Measurements from ENCODE around the gene AQP10.
"Not testable (repeated sequence)": the region's sequence is repeated elsewhere in the genome, so short reads cannot be mapped to it uniquely, and the experiment has no call there.

AQP10 gene

DNA sequence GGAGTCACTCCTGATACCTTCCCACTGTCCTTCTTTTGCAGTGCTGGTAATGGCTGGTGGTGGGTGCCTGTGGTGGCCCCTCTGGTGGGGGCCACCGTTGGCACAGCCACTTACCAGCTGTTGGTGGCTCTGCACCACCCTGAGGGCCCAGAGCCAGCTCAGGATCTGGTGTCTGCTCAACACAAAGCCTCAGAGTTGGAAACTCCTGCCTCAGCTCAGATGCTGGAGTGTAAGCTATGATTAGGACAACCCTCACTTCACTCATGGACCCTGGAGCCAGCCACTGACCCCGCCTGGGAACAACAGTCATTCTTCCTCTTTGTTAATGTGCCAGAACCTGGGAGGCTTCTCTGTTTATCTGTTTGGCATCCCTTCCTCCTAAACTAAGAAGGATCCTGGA is 3.3 kb downstream of the AQP10 start:
- DNase-seq (ENCODE audit: low spot score): no peak

DNA sequence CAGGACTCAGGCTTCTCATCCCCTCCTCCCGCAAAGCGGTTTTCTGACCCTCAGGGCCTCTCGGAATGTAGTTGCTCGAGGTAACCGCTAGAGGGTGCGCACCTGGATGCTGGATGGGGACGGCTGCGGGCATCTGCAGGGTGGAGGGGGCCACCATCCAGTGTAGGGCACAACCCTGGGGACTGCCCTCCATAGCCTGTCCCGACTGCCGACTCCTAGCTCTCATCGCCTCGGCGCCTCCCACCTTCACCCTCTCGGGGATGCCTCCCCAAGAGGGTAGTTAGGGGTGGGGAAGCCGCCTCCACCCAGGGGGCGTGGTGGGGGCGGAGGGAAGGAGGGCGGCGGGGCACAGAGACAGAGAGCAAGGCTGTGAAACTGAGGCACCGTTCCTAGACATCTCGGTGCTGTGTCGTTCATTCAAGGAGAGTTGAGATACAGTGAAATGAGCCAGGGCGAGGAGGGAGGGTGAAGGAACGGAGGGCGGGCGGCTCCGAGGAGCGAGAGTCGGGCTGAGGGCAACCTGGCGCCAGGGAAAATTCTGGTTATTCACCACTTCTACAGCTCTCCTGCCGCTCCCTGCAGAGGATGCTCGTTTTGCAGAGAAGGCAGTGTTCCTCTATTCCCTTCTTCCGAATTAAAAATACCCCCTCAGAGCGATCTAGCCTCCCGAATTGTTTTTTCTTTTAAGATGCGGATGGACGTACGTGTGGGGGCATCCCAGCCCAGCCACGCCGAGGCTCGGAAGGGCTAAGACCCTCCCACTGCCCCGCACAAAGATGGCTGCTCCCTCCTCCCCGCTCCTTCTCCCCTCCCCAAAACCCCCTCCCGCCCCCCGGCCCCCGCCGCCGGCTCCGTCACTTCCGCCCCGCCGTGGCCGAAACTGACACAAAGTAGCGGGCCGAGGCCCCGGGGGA is 4.0 kb downstream of the AQP10 start, which contains the start of gene ATP8B2:
Gene ATP8B2, plus strand, starts transcription at position 857 of the 914 bp plus-strand sequence. CDS start 2,617 bp downstream, outside the sequence.
- DNase-seq (ENCODE audit: low spot score): peak; percentile 51

DNA sequence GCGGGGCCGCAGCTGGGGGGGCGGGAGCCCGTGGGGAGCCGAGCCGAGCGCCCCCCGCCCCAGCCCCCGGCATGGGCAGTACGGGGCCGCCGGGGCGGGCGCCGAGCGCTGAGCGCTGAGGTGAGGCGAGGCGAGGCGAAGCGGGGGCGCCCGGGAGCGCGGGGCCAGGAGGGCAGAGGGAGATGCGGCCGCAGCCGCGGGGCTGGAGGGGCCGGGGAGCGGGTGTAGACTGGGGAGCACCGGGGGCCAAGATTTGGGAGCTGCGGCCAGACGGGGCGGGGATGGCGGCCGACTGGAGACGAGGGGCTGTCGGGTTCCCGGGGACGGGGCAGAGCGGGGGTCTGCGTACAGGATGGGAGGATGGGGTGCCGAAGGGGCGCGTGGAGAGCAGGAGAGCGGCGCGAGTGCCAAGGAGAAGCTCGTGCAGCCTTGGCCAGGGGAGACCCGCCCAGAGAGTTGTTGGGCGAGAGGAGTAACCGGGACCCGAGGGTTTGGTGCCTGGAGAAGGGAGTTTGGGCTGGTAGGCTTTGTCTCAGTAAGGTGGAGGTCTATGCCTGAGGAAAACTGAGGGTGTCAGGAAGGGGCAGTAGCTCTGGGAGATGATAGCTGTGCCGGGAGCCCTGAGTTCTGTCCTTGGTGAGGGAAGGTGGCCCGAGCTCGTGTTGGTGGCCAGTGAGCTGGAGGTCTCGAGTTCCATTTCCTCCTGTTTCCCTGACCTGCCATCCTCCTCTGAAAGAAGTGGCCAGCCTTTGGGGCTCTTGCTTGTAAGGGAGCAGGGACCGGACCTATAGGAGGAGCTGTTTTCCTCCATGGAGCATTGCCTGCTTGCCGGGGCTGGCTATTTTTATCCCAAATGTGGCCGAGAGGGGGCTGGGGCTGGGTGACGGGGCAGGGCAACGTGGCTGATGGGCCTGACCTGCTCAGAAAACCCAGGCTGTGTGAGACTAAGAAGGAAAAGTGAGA is 5.0 kb downstream of the AQP10 start:
- peak; percentile 71 for DNase-seq (ENCODE audit: low spot score)

DNA sequence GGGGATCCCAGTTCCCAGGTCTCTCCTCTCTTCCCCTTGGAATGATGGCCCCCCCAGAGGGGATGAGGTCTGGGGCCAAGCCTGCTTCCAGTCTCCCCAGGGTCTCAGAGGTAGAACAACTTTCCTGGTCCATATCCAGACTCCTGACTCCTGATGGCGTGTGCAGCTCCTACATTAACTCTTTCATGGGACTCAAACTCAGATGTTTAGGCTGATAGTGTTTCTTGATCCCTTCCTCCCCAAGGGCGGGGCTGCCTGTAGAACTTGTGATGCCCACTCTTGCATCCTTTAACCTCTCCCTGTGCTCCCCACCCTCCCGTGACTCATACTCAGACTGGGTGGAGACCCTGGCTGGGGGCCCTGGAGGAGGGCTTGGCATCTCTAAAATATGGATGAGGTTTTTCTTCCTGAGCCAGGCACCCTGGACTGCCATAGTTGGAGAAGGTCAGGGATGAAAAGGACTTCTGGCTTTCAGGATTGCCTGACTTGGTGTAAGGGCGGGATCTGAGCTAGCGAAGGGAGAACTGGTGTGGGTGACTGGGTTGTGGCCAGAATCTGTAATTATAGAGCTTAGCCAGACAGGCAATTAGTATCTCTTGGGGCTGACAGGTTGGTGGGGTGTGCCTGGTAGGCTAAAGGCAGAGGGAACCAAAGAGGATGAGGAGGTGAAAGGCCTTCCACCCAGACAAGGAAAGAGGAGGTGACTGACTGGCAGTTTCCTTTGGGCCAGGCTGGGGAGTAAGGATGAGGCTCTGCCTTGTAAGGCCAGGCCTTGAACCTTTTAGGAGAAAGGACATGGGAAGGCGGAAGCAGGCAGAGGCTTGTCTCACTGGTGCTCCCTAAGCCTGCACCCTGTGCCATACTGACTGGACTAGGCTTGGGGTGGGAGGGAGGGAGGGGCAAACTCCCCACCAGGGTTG is 5.9 kb downstream of the AQP10 start:
- DNase-seq (ENCODE audit: low spot score): peak; percentile 23

DNA sequence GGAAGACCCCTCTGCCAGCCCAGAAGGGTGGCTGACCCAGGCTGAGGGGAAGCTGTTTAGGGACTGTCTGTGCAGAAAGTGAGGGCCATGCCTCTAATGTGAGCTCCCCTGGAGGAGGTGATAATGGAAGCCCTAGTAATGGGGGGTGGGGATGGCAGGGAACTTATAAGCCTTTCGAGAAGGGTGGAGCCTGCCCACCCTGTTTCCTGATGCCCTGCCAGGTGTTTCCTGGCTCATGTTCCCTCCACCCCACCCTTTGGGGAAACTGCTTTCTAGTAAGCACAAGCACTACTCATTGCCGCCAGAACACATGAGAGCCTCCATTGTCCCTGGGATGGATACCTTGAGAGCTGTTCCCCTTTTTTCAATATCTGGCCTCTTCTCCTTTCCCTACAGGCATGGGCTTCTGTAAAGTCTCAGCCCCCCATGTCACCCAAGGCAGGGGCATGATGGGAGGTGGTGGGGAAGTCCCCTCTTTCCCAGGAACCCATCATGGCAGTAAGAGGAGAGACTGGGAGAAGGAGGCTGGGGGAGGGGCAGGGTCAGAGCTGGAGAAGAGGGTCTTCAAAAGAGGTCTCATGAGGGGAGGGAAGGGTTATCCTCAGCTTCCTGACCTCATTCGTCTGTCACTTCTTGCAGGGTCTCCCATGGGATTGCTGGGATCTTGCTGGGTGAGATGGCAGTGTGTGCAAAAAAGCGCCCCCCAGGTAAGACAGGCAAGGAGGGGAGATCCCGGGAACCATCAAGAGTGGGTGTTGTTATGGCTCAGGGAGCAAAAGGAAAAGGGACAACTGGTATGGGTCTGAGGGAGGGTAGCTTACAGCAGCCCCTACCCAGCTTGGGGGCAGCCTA is 6.8 kb downstream of the AQP10 start:
- DNase-seq (ENCODE audit: low spot score): peak; percentile 47

DNA sequence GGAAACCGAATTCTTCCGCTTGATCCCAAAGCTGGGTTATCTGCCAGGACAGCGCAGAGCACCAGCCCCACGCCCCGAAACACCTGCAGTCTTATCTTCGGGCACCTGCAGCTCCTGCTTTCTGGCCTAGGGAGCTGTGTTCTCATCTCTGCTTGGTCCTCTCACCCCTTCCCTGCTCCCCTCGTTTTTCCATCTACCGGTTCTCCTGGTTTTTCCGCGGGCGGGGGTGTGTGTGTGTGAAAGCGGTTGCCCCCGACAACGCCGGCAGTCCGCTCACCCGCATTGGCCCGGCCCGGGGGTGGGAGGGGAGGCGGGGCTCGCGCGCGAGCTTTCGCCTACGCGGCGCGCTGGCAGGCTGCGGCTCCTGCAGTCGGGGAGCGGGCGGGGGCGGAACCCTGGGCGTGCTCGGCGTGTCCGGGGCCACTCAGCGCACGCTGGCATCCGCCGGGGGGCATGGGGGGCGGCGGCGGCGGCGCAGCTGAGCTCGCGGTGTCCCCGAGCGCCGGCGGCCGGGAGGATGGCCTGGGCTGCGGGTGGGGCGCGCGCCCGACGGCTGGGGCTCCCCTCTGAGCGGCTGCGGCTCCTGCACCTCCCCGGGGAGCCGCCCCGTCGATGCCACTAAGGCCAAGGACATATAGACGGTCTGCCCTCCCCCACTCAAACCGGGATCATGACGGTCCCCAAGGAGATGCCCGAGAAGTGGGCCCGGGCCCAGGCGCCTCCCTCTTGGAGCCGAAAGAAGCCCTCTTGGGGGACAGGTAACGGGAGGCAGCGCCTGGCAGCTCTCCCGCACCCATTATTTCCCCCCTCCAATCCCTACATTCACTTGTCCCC is 7.6 kb downstream of the AQP10 start:
- DNase-seq (ENCODE audit: low spot score): peak; percentile 43

DNA sequence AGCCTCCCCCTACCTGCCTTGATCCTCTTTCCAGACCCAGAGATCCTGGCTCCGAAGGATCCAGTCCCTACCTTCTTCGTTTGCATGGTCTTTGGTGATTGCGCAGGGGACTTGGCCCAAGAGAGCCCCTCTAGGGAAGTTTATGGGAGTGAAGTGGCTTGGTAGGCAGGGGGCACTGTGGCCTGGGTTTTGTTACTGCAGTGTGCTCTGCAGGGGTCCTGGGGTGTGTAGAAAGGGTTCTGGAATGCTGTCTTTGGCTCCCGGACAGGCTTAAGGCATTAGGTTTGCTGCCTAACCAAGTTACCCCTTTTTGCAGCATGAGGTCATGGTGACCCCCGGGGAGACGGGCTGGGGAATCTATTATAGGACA is 8.2 kb downstream of the AQP10 start:
- no peak for DNase-seq (ENCODE audit: low spot score)

DNA sequence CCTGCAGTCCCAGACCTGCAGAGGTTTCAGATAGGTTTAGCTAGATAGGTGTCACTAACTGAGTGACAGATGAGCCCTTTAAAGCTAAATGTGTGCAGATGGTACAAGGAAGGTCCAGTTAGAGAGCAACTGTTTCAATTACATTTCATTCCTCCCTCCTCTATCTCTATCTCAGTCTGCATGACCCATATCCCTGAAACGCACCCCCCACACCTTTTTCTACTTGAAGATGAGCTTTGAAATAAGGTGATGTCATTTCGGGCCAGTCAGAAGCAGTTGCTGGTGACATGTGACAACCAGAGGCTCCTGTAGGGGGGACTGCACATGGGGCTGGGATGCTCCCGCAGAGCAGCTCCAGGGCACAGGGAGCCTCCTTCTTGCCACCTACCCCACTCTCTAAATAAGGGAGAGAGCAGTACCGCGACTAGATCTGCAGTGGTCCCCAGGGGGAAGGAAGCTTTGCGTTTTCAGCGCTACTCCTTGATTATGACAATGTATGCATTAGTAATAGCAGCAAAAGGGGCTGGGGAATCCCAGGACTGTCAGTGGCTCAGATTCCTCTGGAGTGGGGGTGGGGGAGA is 8.7 kb downstream of the AQP10 start:
- DNase-seq (ENCODE audit: low spot score): no peak

DNA sequence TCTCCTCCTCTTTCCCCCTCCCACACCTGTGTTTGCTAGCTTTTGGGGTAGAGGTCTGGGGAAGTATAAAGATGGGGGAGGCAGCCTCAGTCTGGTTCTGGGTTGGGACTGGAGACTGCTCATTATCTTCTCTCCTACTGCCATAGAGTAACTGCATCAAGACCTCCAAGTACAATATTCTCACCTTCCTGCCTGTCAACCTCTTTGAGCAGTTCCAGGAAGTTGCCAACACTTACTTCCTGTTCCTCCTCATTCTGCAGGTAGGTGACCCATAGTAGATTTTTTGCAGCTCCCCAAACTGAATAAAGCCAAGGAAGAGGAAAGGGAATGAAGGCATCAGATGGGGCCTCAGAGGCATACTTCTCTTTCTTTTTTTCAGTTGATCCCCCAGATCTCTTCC is 9.8 kb downstream of the AQP10 start:
- no peak for DNase-seq (ENCODE audit: low spot score)

DNA sequence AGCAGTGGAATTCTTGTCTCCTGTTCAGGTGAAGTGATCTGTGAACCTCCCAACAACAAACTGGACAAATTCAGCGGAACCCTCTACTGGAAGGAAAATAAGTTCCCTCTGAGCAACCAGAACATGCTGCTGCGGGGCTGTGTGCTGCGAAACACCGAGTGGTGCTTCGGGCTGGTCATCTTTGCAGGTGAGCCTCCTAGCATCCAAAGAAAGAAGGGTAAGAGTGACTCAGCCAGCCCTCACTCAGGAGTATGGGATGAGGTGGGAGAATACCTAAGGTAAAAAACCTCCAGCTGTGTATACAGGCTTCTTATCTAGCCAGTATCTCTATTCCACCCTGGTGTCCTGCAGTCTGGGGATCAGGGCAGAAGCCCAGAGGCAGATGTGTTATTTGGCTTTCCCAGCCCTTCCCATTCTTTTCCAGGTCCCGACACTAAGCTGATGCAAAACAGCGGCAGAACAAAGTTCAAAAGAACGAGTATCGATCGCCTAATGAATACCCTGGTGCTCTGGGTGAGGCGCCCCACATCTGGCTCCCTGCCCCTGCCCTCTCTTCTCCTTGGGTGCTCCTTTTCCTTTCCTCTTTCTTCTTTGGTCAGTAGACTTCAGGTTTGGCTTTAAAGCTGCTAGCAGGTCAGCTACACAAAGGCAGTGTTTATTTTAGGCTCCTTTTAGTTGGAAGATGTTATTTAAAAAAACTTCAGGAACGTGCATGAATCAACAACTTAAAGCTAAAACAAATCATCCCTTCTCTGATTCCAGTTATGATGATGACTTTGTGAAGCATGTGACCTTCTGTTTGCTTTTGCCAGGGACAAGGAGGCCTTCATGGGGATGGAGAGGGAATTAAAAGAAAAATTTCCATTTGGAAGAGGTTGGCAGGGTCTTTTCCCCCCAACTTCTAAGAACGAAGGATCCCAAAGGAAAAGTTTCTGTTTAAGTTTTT is 13.5 kb downstream of the AQP10 start:
- no peak for DNase-seq (ENCODE audit: low spot score)

DNA sequence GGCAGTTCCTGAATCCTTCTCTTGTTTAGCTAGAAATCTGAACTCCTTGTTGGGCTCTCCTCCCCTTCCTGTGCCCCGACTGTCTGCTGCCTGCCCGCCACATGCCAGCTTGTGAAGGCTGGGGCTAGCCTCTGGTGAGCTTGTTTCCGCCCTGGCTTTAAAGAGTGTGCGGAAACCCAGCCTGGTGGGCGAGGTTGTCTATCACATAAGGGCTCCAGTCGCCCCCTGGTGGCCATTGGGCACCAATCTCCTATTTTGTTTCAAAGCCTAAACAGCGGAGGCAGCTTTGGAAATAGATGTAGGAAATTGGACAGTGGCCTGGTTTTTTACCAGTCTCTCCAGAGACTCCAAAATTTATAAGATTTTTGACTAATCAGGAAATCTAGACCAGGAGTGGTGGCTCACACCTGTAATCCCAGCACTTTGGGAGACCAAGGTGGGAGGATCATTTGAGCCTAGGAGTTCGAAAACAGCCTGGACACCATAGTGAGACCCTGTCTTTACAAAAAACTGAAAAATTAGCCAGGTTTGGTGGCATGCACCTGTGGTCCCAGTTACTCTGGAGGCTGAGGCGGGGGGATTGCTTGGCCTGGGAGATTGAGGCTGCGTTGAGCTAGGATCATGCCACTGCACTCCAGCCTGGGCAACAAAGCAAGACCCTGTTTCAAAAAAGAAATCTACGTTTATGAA is 14.3 kb downstream of the AQP10 start:
- peak; percentile 81 for DNase-seq (ENCODE audit: low spot score)

DNA sequence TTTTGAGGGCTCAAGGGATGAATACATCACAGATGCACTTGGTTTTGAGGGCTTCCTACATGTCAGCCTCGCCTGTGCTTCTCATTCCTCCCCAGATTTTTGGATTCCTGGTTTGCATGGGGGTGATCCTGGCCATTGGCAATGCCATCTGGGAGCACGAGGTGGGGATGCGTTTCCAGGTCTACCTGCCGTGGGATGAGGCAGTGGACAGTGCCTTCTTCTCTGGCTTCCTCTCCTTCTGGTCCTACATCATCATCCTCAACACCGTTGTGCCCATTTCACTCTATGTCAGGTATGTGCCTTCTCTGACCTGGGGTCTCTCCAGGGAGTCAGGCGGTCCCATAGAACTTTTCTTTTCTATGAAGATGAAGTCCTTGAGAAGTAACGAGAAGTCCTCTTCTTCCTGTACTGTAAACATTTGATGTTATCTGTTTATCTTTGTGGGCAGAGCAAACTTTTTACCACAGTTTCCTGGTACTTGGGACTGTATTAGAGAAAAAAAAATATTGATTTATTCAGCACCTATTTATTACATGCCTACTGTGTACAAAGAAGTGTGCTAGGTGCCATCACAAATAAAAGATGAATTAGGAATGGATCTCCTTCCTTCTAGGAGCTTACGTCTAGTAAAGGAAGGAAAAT is 16.5 kb downstream of the AQP10 start:
- no peak for DNase-seq (ENCODE audit: low spot score)

DNA sequence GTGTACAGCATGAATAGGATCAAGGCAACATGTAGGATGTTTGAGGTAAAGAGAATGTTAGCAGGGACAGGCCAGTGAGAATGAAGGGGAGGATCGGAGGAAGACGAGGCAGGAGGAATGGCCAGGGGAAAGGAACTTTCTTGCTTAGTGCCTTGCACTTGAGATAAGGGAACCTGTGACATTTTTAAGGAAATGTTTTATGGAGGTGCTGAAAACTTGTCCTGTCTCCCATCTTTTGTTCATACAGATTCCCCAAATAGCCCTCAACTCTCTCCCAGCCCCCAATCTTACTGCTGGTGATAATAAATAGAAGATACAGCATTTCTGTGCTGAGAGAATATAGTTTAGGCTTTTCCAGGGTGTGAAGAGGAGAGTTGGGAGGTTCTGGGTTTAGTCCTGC is 18.0 kb downstream of the AQP10 start:
- DNase-seq (ENCODE audit: low spot score): no peak

DNA sequence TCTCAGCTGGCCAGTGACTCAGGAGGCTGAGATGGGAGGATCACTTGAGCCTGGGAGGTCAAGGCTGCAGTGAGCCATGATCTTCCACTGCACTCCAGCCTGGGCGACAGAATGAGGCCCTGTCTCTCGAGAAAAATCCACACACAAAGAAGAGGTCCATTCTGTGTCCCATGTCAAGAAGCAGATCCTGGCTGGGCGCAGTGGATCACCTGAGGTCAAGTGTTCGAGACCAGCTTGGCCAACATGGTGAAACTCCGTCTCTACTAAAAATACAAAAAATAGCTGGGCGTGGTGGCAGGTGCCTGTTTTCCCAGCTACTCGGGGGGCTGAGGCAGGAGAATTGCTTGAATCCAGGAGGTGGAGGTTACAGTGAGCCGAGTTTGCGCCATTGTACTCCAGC is 20.5 kb downstream of the AQP10 start:
- DNase-seq (ENCODE audit: low spot score): not testable (repeated sequence)

DNA sequence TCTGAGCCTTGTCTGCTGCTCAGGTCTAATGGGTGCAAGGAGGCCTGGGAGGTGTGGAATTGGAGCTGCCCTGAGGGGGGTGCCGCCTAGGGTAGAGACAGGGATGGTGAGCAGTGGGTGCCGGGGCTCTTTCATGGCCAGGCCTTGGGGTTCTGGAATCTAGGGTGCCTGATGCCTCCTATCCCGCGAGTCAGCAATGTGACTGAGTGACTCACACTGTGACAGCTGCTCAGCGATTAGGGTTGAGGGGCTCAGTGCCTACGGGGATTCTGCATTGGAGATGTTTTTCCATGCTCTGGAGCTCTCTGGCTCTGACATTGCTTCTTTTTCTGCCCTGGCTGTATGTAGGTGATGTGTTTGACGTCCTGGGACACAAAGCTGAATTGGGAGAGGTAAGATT is 21.2 kb downstream of the AQP10 start:
- DNase-seq (ENCODE audit: low spot score): no peak

DNA sequence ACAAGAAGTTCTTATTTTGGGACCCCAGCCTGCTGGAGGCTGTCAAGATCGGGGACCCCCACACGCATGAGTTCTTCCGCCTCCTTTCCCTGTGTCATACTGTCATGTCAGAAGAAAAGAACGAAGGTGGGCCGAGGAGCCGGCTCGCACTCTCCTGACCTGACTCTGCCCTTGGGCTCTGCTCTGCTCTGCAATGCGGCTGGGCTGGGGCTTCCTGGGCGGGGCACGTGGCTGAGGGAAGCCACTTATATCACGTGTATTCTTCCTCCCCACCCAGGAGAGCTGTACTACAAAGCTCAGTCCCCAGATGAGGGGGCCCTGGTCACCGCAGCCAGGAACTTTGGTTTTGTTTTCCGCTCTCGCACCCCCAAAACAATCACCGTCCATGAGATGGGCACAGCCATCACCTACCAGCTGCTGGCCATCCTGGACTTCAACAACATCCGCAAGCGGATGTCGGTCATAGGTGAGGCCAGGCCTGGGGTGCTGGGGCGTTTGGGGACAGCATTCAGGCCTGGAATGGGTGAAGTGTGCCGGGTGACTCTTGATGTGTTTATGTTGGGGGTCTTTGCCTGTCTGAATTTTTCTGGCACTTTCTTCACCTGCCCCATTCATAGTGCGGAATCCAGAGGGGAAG is 22.1 kb downstream of the AQP10 start:
- DNase-seq (ENCODE audit: low spot score): no peak
